ENCODE results near the gene STEAP3.

The STEAP3 gene

GRCh38 chr2:119286661-119287060 lies 63.0 kb downstream of the STEAP3 start:
- Histone ChIP-seq H3K4me2 (ENCODE audit: low read length) (no peak overlapping the region), H3K4ac (ENCODE audit: low read depth, low read length) (no peak overlapping the region), H3K79me2 (ENCODE audit: control insufficient read depth, insufficient read depth, low read length, poor library complexity) (no peaks in the 10 kb centered on the region), H2AK5ac (ENCODE audit: low read length) (no peak overlapping the region), H3K27me3 (ENCODE audit: insufficient read depth, low read length) (no peaks in the 10 kb centered on the region), H3K79me1 (ENCODE audit: low read length) (no peaks in the 10 kb centered on the region), H3K36me3 (ENCODE audit: control insufficient read depth in 1 of 2, insufficient read depth in 2 of 2, low read length in 2 of 2) (no peaks in the 10 kb centered on the region), H3K9me3 (ENCODE audit: insufficient read depth, low read depth, low read length) (no peaks in the 10 kb centered on the region), H4K8ac (ENCODE audit: low read depth, low read length) (no peak overlapping the region), H3K23ac (ENCODE audit: low read length) (no peak overlapping the region), H2BK5ac (ENCODE audit: low read depth, low read length, poor library complexity) (no peak overlapping the region), H2BK120ac (ENCODE audit: insufficient read depth, low read length, poor library complexity) (no peak overlapping the region), H3K27ac (ENCODE audit: low read depth, low read length) (no peak overlapping the region), H2BK12ac (ENCODE audit: low read length) (no peak overlapping the region), H3K4me3 (ENCODE audit: low read depth, low read length) (no peak overlapping the region), H2AFZ (ENCODE audit: insufficient read depth, low read length, poor library complexity) (no peak overlapping the region), H3K18ac (ENCODE audit: low read length) (no peak overlapping the region), H4K12ac (ENCODE audit: low read depth, low read length) (no peak overlapping the region), H4K91ac (ENCODE audit: low read depth, low read length) (no peak overlapping the region), H3K14ac (ENCODE audit: low read length) (no peak overlapping the region), H3K4me1 (ENCODE audit: control insufficient read depth in 1 of 2, insufficient read depth in 2 of 2, low read length in 2 of 2) (no peaks in the 10 kb centered on the region), H3K9ac (ENCODE audit: low read length) (no peak overlapping the region)
- WGBS (ENCODE audit: extremely low coverage, insufficient coverage, insufficient read length): no CpG with 5 or more reads among the region's 8 CpGs
- DNase-seq: no peak

- Histone ChIP-seq H3K23ac (ENCODE audit: low read length) (no peak overlapping the region), H3K4me2 (ENCODE audit: low read length) (no peak overlapping the region), H3K4ac (ENCODE audit: low read depth, low read length) (no peak overlapping the region), H3K27me3 (ENCODE audit: insufficient read depth, low read length) (no peaks in the 10 kb centered on the region), H3K9me3 (ENCODE audit: insufficient read depth, low read depth, low read length) (no peaks in the 10 kb centered on the region), H3K4me3 (ENCODE audit: low read depth, low read length) (no peak overlapping the region), H2AFZ (ENCODE audit: insufficient read depth, low read length, poor library complexity) (no peak overlapping the region), H4K91ac (ENCODE audit: low read depth, low read length) (no peak overlapping the region), H3K79me2 (ENCODE audit: control insufficient read depth, insufficient read depth, low read length, poor library complexity) (no peaks in the 10 kb centered on the region), H3K9ac (ENCODE audit: low read length) (no peak overlapping the region), H4K8ac (ENCODE audit: low read depth, low read length) (no peak overlapping the region), H3K4me1 (ENCODE audit: control insufficient read depth in 1 of 2, insufficient read depth in 2 of 2, low read length in 2 of 2) (no peaks in the 10 kb centered on the region), H2AK5ac (ENCODE audit: low read length) (no peak overlapping the region), H4K12ac (ENCODE audit: low read depth, low read length) (no peak overlapping the region), H3K18ac (ENCODE audit: low read length) (no peak overlapping the region), H3K36me3 (ENCODE audit: control insufficient read depth in 1 of 2, insufficient read depth in 2 of 2, low read length in 2 of 2) (no peaks in the 10 kb centered on the region), H2BK5ac (ENCODE audit: low read depth, low read length, poor library complexity) (no peak overlapping the region), H2BK120ac (ENCODE audit: insufficient read depth, low read length, poor library complexity) (no peak overlapping the region), H3K27ac (ENCODE audit: low read depth, low read length) (no peak overlapping the region), H2BK12ac (ENCODE audit: low read length) (no peak overlapping the region), H3K14ac (ENCODE audit: low read length) (no peak overlapping the region), H3K79me1 (ENCODE audit: low read length) (no peaks in the 10 kb centered on the region)
- DNase-seq: no peak
- no CpG with 5 or more reads among the region's 6 CpGs for WGBS (ENCODE audit: extremely low coverage, insufficient coverage, insufficient read length)
Observed at GRCh38 chr2:119288576-119288975, 64.9 kb downstream of the STEAP3 start.

GRCh38 chr2:119289093-119289492 lies 65.5 kb downstream of the STEAP3 start:
- Histone ChIP-seq H3K9me3 (ENCODE audit: insufficient read depth, low read depth, low read length) (no peaks in the 10 kb centered on the region), H3K79me1 (ENCODE audit: low read length) (no peaks in the 10 kb centered on the region), H4K8ac (ENCODE audit: low read depth, low read length) (no peak overlapping the region), H3K14ac (ENCODE audit: low read length) (no peak overlapping the region), H3K9ac (ENCODE audit: low read length) (no peak overlapping the region), H3K23ac (ENCODE audit: low read length) (no peak overlapping the region), H3K4ac (ENCODE audit: low read depth, low read length) (no peak overlapping the region), H4K12ac (ENCODE audit: low read depth, low read length) (no peak overlapping the region), H2BK12ac (ENCODE audit: low read length) (no peak overlapping the region), H3K36me3 (ENCODE audit: control insufficient read depth in 1 of 2, insufficient read depth in 2 of 2, low read length in 2 of 2) (no peaks in the 10 kb centered on the region), H2AK5ac (ENCODE audit: low read length) (no peak overlapping the region), H2BK5ac (ENCODE audit: low read depth, low read length, poor library complexity) (no peak overlapping the region), H3K4me3 (ENCODE audit: low read depth, low read length) (no peak overlapping the region), H3K79me2 (ENCODE audit: control insufficient read depth, insufficient read depth, low read length, poor library complexity) (no peaks in the 10 kb centered on the region), H2AFZ (ENCODE audit: insufficient read depth, low read length, poor library complexity) (no peak overlapping the region), H2BK120ac (ENCODE audit: insufficient read depth, low read length, poor library complexity) (no peak overlapping the region), H3K27ac (ENCODE audit: low read depth, low read length) (no peak overlapping the region), H3K4me2 (ENCODE audit: low read length) (no peak overlapping the region), H3K4me1 (ENCODE audit: control insufficient read depth in 1 of 2, insufficient read depth in 2 of 2, low read length in 2 of 2) (no peaks in the 10 kb centered on the region), H4K91ac (ENCODE audit: low read depth, low read length) (no peak overlapping the region), H3K18ac (ENCODE audit: low read length) (no peak overlapping the region), H3K27me3 (ENCODE audit: insufficient read depth, low read length) (no peaks in the 10 kb centered on the region)
- WGBS (ENCODE audit: extremely low coverage, insufficient coverage, insufficient read length): no CpG with 5 or more reads among the region's 11 CpGs
- DNase-seq: no peak

- Histone ChIP-seq H3K9ac (ENCODE audit: low read length) (no peak overlapping the region), H4K91ac (ENCODE audit: low read depth, low read length) (no peak overlapping the region), H3K79me2 (ENCODE audit: control insufficient read depth, insufficient read depth, low read length, poor library complexity) (no peaks in the 10 kb centered on the region), H2BK120ac (ENCODE audit: insufficient read depth, low read length, poor library complexity) (no peak overlapping the region), H2BK5ac (ENCODE audit: low read depth, low read length, poor library complexity) (no peak overlapping the region), H3K4ac (ENCODE audit: low read depth, low read length) (no peak overlapping the region), H3K4me3 (ENCODE audit: low read depth, low read length) (no peak overlapping the region), H2AFZ (ENCODE audit: insufficient read depth, low read length, poor library complexity) (no peak overlapping the region), H2BK12ac (ENCODE audit: low read length) (no peak overlapping the region), H3K36me3 (ENCODE audit: control insufficient read depth in 1 of 2, insufficient read depth in 2 of 2, low read length in 2 of 2) (no peaks in the 10 kb centered on the region), H2AK5ac (ENCODE audit: low read length) (no peak overlapping the region), H4K8ac (ENCODE audit: low read depth, low read length) (no peak overlapping the region), H3K23ac (ENCODE audit: low read length) (no peak overlapping the region), H3K4me2 (ENCODE audit: low read length) (no peak overlapping the region), H3K79me1 (ENCODE audit: low read length) (no peaks in the 10 kb centered on the region), H3K27me3 (ENCODE audit: insufficient read depth, low read length) (no peaks in the 10 kb centered on the region), H3K18ac (ENCODE audit: low read length) (no peak overlapping the region), H3K4me1 (ENCODE audit: control insufficient read depth in 1 of 2, insufficient read depth in 2 of 2, low read length in 2 of 2) (no peaks in the 10 kb centered on the region), H3K14ac (ENCODE audit: low read length) (no peak overlapping the region), H3K9me3 (ENCODE audit: insufficient read depth, low read depth, low read length) (no peaks in the 10 kb centered on the region), H3K27ac (ENCODE audit: low read depth, low read length) (no peak overlapping the region), H4K12ac (ENCODE audit: low read depth, low read length) (no peak overlapping the region)
- WGBS (ENCODE audit: extremely low coverage, insufficient coverage, insufficient read length): no CpG with 5 or more reads among the region's 6 CpGs
- DNase-seq: no peak
Observed at GRCh38 chr2:119289642-119290041, 66.0 kb downstream of the STEAP3 start.
